ENCODE data around the gene VCX3A.
"Not testable (repeated sequence)": the region's sequence is repeated elsewhere in the genome, so short reads cannot be mapped to it uniquely, and the experiment has no call there.

Gene VCX3A

DNA sequence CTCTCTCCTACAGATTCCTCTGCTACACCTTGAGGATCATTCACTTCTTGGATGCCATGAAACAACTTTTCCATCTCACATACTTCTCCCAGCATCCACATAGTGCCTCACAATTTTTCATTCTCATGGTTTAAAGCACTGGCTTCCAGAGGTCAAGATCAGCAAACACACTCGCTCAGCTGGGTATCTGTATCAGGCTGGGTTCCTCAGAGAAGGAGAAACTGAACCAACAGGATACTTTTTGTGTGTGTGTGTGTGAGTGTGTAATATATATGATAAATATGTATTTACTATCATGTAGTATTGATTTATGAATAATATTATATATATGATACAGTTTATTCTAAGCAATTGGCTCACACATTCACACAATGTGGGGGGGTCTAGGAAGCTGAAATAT lies at the start of gene VCX3A:
VCX3A (minus strand) TSS at position 101 of the 400 bp plus-strand sequence. CDS start 621 bp downstream, outside the sequence.
- not testable (repeated sequence) for DNase-seq

DNA sequence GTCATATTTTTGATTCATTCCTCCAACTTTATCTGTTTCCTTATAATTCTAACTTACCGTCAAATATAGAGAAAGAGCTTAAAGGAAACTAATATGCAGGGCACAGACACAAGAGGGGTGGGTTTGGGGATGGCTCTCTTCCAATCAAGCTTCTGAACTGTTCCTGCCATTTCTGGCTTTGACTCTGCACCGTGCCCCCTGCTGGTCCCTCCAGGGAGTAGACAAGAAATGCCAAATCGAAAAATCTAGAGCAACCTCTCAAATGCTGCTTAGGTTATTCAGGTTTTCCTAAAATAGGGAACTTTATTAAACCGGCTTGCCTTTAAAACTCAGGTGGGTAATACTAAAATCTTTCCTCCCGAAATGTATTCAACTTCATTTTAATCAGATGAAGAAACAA lies 39.8 kb upstream of the VCX3A start:
- DNase-seq = no peak

DNA sequence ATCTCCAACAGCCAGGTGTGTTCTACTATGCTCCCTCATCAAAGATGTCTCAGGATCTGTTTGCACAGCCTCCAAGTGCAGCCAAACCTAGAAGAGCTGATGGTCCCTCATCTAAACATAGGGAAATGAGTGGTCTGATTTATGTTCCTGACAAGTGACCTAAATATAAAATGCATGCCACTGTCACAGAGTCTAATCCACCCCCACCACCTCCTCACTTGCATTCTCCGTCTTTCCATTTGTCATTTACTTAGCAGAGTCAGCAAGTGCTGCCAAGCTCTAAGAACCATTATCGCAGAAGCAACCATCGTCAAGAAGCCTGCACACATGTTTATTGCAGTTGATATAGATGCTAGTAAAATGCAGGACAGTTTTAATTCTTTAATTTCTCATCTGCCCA lies 33.1 kb upstream of the VCX3A start:
- DNase-seq = no peak

DNA sequence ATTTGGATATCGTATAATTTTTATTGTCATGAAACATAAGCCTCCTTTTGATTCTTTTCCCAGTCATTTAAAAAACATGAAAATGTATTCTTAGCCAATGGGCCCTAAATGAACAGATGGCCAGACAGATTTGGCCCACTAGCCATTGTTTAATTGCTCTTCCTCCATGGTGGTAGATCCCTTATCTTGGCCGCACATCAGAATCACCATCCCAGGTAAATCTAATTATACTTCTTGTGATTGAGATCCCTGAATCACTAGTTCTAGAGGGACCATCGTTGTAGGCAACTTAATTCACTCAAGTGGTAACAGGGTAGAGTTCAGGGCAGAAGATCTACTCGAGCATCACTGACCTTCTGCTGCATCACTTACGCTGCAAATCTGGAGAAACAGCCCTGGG lies 24.1 kb upstream of the VCX3A start:
- no peak for DNase-seq

DNA sequence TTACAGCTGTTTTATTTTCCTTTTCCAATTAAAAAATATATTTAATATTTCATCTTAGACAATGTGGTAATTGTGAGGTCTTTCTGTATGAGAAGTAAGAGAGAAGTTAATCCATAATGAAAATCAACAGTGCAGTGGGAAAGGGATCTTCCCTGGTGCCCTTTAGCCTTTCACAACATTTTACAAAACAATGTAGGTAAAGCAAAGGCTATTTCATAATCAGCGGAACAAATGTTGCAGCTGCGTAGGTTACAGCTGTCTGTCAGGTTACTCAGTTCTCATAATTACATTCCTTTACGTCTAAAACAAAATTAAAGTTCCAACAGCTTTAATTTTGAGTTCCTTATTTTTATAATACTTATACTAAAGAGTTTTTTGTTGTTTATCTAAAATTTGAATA lies 22.8 kb upstream of the VCX3A start:
- DNase-seq = no peak

DNA sequence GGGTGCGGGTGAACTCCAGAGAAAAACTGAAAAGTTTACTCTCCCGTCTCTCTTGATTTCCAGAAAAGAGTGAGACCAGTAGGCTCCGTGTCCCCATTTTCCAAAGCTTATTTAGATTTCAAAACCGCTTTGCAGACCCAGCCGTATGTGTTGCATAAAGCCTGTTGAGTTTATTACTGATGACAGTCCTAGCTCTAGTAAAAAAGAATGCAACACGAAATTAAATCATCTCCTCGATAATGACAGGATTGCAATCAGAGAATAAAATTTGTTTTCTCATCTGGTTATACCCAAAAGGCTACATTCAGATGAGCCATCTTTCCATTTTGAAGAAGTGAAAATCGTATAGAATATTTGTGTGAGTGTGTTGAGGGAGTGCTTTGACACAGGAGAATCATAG lies 16.1 kb upstream of the VCX3A start:
- DNase-seq = no peak

DNA sequence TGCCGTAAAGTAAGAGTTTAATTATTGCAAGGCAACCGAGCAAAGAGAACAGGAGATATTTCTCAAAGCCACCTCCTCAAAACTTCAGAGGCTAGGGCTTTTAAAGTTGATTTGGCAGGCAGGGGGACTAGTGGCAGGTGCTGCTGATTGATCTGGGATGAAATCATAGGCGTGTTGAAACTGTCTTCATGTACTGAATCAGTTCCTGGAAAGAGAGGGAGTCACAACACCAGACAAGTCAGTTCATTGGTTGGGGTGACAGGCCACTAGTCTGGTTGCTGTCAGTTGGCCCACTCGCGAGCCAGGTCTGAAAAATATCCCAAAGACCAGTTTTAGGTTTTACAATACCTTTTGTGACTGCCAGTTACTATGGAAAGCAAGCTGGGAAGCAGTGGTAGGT lies 10.8 kb upstream of the VCX3A start:
- no peak for DNase-seq

DNA sequence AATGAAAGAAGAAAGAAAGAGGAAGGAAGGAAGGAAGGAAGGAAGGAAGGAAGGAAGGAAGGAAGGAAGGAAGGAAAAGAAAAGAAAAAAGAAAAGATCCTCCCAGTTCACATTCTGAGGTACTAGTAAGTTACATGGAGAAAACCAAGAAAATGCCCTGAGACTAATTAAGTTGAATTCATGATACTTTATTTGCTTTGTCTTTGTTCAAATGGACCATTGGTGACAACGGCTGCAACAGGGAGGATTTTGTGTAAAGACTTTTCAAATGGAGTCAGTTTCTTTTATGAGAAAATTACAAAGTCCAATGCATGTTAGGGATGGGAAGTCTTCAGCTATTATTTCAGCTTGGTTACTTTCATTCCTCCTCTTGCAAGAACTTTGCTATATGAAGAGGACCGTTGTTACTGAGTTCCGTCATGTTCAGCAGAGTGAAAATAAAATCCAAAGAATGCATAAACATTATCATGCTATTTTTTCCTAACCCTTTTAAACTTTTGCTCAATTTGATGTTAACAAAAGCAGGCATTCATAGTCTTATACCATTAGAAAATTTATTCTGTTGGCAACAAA lies 8.3 kb downstream of the VCX3A start:
- DNase-seq = no peak

DNA sequence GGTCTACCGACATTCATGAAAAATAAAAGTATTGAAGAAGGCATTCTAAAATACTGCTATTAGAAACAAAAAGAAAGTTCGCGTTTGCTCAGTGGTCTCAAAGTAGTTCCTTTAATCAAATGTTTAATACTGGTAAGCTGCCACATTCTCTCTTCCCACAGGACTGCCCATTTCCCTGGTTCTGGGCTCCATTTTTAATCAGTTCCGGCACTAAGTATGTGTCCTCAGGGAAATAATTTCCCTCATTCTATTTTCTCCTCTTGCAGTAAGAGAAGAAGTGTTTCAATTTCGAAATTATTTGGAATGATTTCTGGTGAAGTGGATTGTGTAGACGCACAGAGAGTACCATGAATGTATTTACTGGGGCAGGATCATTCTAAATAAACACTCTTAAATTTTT lies 17.5 kb downstream of the VCX3A start:
- no peak for DNase-seq

DNA sequence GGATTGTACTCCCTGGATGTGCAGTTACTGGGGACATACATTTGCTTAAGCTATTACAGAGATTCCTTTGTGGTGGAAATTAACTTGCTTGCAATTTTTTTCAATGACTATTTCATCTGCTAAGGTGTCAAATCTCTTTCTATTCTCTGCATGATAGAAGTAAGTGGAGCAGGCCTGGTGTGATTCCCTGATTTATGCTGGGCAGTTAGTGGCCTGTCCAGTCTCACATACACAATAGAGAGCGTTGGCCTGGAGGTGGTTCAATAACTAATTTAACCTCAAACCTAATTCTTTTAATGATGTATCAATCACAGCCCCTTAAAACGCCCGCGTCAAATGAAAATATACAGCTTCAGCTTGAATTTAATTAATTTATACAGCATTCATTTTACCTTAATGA lies 28.5 kb downstream of the VCX3A start:
- DNase-seq = no peak

DNA sequence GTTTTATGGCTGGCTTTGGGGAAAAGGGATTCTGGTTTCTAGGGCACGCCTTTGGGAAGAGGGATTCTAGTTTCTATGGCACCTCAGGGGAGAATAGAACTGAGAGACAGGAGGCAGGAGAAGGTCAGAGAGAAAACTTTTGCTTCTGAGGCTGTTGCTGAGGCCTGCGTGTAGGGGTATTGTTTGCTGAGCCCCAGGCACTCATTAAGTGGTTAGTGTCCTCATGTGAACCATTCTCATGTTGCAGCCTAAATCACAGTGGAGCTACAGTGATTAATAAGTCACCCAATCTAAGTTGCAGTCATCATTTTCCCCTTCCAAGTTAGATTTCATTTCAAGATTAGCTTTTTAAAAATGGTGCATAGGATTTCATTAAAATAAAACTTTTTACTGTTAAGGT lies 29.0 kb downstream of the VCX3A start:
- DNase-seq = no peak

DNA sequence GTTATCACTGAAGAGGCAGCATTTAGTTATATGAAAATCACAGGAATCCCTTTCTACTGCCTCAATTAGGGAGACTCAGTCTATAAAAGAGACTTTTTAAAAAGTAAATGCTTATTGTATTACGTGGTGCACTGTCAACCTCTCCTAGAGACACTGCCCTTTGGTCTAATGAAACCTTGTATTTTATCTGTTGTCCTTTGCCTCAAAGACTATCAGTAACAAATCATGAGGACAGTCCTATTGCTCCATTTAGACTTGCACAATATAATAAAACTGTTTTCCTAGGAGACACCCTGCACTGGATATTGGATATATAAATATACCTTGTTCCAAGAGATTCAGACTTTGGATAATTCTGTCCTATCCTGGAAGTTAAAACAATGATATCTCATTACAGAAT lies 34.2 kb downstream of the VCX3A start:
- DNase-seq = no peak

DNA sequence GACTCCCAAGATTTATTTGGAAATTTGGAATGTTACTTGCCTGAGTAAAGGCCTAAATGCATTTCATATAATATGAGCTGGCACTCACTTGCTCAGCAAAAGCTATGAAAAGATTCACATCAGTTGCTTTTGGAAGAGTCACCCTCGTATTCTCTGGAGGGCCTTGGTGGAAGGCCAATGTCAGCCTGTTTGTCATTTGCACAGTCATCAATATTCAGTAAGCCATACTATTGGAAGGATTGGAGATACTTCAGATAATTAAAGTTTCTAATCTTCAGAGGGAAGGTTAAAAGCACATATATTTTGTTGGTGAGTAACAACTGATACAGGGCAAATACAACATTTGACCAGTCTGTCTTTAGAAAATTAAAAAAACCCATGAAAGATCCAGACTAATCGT lies 36.6 kb downstream of the VCX3A start:
- DNase-seq = no peak

All from NCI-H345 (cell line).